ENCODE data around the gene ACBD3. TPM values are rescaled to one million over a fixed set of nuclear protein-coding genes. Genes with fewer than 3 reads are reported as not detected.

Gene ACBD3
- total RNA-seq, 6 donors from 2014 or later = 39.8 to 71.4 (median 40.8) TPM

- Histone ChIP-seq H3K36me3 (no peaks in the 10 kb centered on the region), H3K9me3 (no peaks in the 10 kb centered on the region), H3K4me3 (no peak overlapping the region), H3K4me1 (peaks cover 12 to 29% (median 19%) of the 10 kb centered on the region in 4 donors), H3K27me3 (no peaks in the 10 kb centered on the region), H3K27ac (no peak overlapping the region)
- DNase-seq (no peak), ATAC-seq (ENCODE audit: low FRiP score in 2 of 2) (no peak)
- WGBS, 2 donors = 92 to 96% methylated on average over 3 of the region's 3 CpGs
- TF ChIP-seq POLR2A (IDR thresholded peaks at IDR 0.05) = no peak
- TF ChIP-seq CTCF (IDR thresholded peaks at IDR 0.05) = no peak
- TF ChIP-seq POLR2AphosphoS5 (IDR thresholded peaks at IDR 0.05) = no peak
Observed at GRCh38 chr1:226112626-226113025, 73.9 kb downstream of the ACBD3 start.

- DNase-seq (no peak), ATAC-seq (ENCODE audit: low FRiP score in 2 of 2) (no peak)
- Histone ChIP-seq H3K27me3 (no peaks in the 10 kb centered on the region), H3K4me1 (peaks cover 12 to 29% (median 19%) of the 10 kb centered on the region in 4 donors), H3K9me3 (no peaks in the 10 kb centered on the region), H3K27ac (peak overlapping the region in 2 of 4 donors; percentile 92 to 98), H3K4me3 (no peak overlapping the region), H3K36me3 (no peaks in the 10 kb centered on the region)
- WGBS, 2 donors = 83 to 85% methylated on average over 5 to 7 of the region's 7 CpGs
- TF ChIP-seq POLR2A (IDR thresholded peaks at IDR 0.05) (no peak), POLR2AphosphoS5 (IDR thresholded peaks at IDR 0.05) (no peak), CTCF (IDR thresholded peaks at IDR 0.05) (no peak), EP300 (IDR thresholded peaks at IDR 0.05) (no peak)
Observed at GRCh38 chr1:226111883-226112261, 74.7 kb downstream of the ACBD3 start.

GRCh38 chr1:226111098-226111882 is 75.3 kb downstream of the ACBD3 start:
- no peak for DNase-seq

GRCh38 chr1:226110249-226111097 is 76.1 kb downstream of the ACBD3 start:
- H3K27ac ChIP-seq = peak overlapping the region; percentile 92 to 99 (median 96)
- peak overlapping the region; percentile 55 to 87 (median 67) for H3K4me3 ChIP-seq
- WGBS, 2 donors = 0 to 2% methylated on average over 15 to 46 of the region's 73 CpGs
- DNase-seq (peak; percentile 64 to 94), ATAC-seq (ENCODE audit: low FRiP score in 2 of 2) (peak; percentile 75 to 87)
- H3K9me3 ChIP-seq = no peaks in the 10 kb centered on the region
- no peaks in the 10 kb centered on the region for H3K27me3 ChIP-seq
- peaks cover 12 to 29% (median 19%) of the 10 kb centered on the region in 4 donors for H3K4me1 ChIP-seq
- H3K36me3 ChIP-seq = no peaks in the 10 kb centered on the region
- peak; percentile 26 to 50 for TF ChIP-seq POLR2AphosphoS5 (IDR thresholded peaks at IDR 0.05)
- no peak for TF ChIP-seq CTCF (IDR thresholded peaks at IDR 0.05)
- TF ChIP-seq POLR2A (IDR thresholded peaks at IDR 0.05) = peak in 3 of 4 donors; percentile 11 to 75 (median 63)
- TF ChIP-seq EP300 (IDR thresholded peaks at IDR 0.05) = peak in 1 of 4 donors; percentile 60

More at GRCh38 chr1:226111098-226111882, 75.3 kb downstream of the ACBD3 start:
- no peaks in the 10 kb centered on the region for H3K27me3 ChIP-seq
- peak overlapping the region in 3 of 4 donors; percentile 55 to 87 (median 64) for H3K4me3 ChIP-seq
- H3K4me1 ChIP-seq = peaks cover 12 to 29% (median 19%) of the 10 kb centered on the region in 4 donors
- WGBS, 2 donors = 40 to 44% methylated on average over 11 of the region's 11 CpGs
- no peak for ATAC-seq (ENCODE audit: low FRiP score in 2 of 2)
- H3K27ac ChIP-seq = peak overlapping the region; percentile 92 to 99 (median 96)
- no peaks in the 10 kb centered on the region for H3K9me3 ChIP-seq
- no peaks in the 10 kb centered on the region for H3K36me3 ChIP-seq
- TF ChIP-seq POLR2AphosphoS5 (IDR thresholded peaks at IDR 0.05) (no peak), POLR2A (IDR thresholded peaks at IDR 0.05) (no peak), EP300 (IDR thresholded peaks at IDR 0.05) (no peak), CTCF (IDR thresholded peaks at IDR 0.05) (no peak)

Measured in upper lobe of left lung (tissue), 6 donors.